ENCODE results near the gene CDS2.

The CDS2 gene

GRCh38 chr20:5215672-5216304 lies 89.0 kb downstream of the CDS2 start:
- DNase-seq, result no peak

GRCh38 chr20:5216663-5217062 lies 89.9 kb downstream of the CDS2 start:
- DNase-seq, result no peak

- DNase-seq, result no peak
Observed at GRCh38 chr20:5217616-5218015, 90.8 kb downstream of the CDS2 start.

- no peak for DNase-seq
Observed at GRCh38 chr20:5220321-5221060, 93.7 kb downstream of the CDS2 start.

- DNase-seq, result no peak
Observed at GRCh38 chr20:5221061-5221430, 94.2 kb downstream of the CDS2 start.

GRCh38 chr20:5222919-5223634 lies 96.3 kb downstream of the CDS2 start:
- DNase-seq, result peak; percentile 49

GRCh38 chr20:5230544-5230943 lies 103.7 kb downstream of the CDS2 start:
- no peak for DNase-seq

- no peak for DNase-seq
Observed at GRCh38 chr20:5234158-5234557, 107.3 kb downstream of the CDS2 start.

- no peak for DNase-seq
Observed at GRCh38 chr20:5234978-5235377, 108.2 kb downstream of the CDS2 start.

Measured in NCI-H2171 treated with DMSO at 0.1 percent for 48 hours (cell line).